Vagina (tissue), 2 donors: ENCODE results near the gene SELENOF.

Experiments used
- CTCF ChIP-seq, 3 experiments: fragments of 450-650 bp in 2 of 3; fragments of 200-600 bp in 1 of 3; sonication (generic) in 1 of 3; IDR thresholded peaks; one replicate each; pipeline ENCODE4 v1.5.1; 2017 to 2019; ENCODE audit warnings: antibody characterized with exemption in 3 of 3, mild to moderate bottlenecking in 2 of 3, moderate library complexity in 2 of 3
- POLR2A ChIP-seq, 2 donors: fragments of 450-650 bp; IDR thresholded peaks; one replicate each; pipeline ENCODE4 v1.6.1; 2017; ENCODE audit warnings: antibody characterized with exemption in 2 of 2, mild to moderate bottlenecking in 2 of 2, moderate library complexity in 2 of 2
- POLR2AphosphoS5 ChIP-seq, 2 donors: sonication (generic); formaldehyde crosslinking; IDR thresholded peaks; one replicate each; pipeline ENCODE4 v1.9.0; 2017; ENCODE audit warnings: antibody characterized with exemption in 2 of 2, mild to moderate bottlenecking in 2 of 2, low read depth in 1 of 2; ENCODE audit not compliant: insufficient read depth in 1 of 2

- TF ChIP-seq CTCF (IDR thresholded peaks at IDR 0.05) = no peak
- TF ChIP-seq POLR2AphosphoS5 (IDR thresholded peaks at IDR 0.05; ENCODE audit: insufficient read depth in 1 of 2, low read depth in 1 of 2) = no peak
- no peak for TF ChIP-seq POLR2A (IDR thresholded peaks at IDR 0.05)
Observed at GRCh38 chr1:86826856-86827255, 87.1 kb downstream of the SELENOF start.
